HEK293T (cell line): ENCODE results near the gene CAT.

Source experiments
- ARNT ChIP-seq: fragments of 450-650 bp; IDR thresholded peaks from 2 replicates; pipeline ENCODE4 v1.6.1; 2017; ENCODE audit warnings: mild to moderate bottlenecking
- BHLHE40 ChIP-seq: fragments of 450-650 bp; IDR thresholded peaks from 2 replicates; pipeline ENCODE4 v1.6.1; 2016; ENCODE audit warnings: mild to moderate bottlenecking, moderate library complexity, borderline replicate concordance
- ELF4 ChIP-seq: fragments of 450-650 bp; IDR thresholded peaks from 2 replicates; pipeline ENCODE4 v1.6.1; 2017; ENCODE audit warnings: antibody characterized with exemption
- FOXA1 ChIP-seq: fragments of 450-650 bp; IDR thresholded peaks from 2 replicates; pipeline ENCODE4 v1.6.1; 2016; ENCODE audit warnings: mild to moderate bottlenecking
- FOXK2 ChIP-seq: fragments of 450-650 bp; IDR thresholded peaks from 2 replicates; pipeline ENCODE4 v1.6.1; 2016; ENCODE audit warnings: mild to moderate bottlenecking
- FOXM1 ChIP-seq: fragments of 450-650 bp; IDR thresholded peaks from 2 replicates; pipeline ENCODE4 v1.6.1; 2017; ENCODE audit warnings: mild to moderate bottlenecking, borderline replicate concordance
- HDGF ChIP-seq: fragments of 450-650 bp; IDR thresholded peaks from 2 replicates; pipeline ENCODE4 v1.6.1; 2017; ENCODE audit warnings: antibody characterized with exemption, borderline replicate concordance
- LEF1 ChIP-seq: fragments of 450-650 bp; IDR thresholded peaks from 2 replicates; pipeline ENCODE4 v1.6.1; 2017; ENCODE audit warnings: mild to moderate bottlenecking, borderline replicate concordance
- NFRKB ChIP-seq: fragments of 450-650 bp; IDR thresholded peaks from 2 replicates; pipeline ENCODE4 v1.6.1; 2016; ENCODE audit warnings: mild to moderate bottlenecking, moderate library complexity
- SP1 ChIP-seq: fragments of 450-650 bp; IDR thresholded peaks from 2 replicates; pipeline ENCODE4 v1.6.1; 2017
- SUZ12 ChIP-seq: fragments of 450-650 bp; IDR thresholded peaks from 2 replicates; pipeline ENCODE4 v1.6.1; 2016; ENCODE audit warnings: mild to moderate bottlenecking
- TARDBP ChIP-seq: fragments of 450-650 bp; IDR thresholded peaks from 2 replicates; pipeline ENCODE4 v1.6.1; 2016
- ZNF384 ChIP-seq: fragments of 450-650 bp; IDR thresholded peaks from 2 replicates; pipeline ENCODE4 v1.6.1; 2016
- TF ChIP-seq, protein P1 (sequence below): fragments of 450-650 bp; IDR thresholded peaks from 2 replicates; pipeline ENCODE4 v1.6.1; 2016

DNA sequence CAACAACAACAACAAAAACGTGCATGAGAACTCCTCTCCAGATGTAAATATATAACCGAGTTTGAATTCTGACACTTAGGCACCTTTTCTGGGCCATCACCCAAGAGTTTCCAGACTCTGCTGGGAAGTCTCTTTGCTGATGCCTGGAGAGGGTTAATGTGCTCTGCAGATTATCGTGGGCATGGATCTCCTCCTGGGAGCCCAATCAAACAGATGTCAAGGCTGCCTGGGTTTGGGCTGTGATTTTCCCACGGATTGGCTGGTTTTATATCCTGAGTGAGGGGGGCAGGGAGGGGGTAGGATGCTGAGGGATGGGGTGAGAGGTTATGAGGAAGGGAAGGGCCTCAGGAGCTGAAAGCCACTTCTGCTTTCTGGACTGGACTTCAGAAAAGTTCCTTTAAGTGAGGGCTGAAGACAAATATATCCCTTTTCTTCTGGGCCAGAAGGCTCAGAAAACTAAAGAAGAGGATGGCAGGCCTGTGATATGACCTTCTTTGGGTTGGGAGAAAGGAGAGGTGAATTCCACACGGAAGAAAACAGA, 70.7 kb downstream of the CAT start:
- no peak for TF ChIP-seq FOXA1
- no peak for TF ChIP-seq FOXM1
- TF ChIP-seq BHLHE40 = no peak
- no peak for TF ChIP-seq FOXK2
- TF ChIP-seq, protein P1, sequence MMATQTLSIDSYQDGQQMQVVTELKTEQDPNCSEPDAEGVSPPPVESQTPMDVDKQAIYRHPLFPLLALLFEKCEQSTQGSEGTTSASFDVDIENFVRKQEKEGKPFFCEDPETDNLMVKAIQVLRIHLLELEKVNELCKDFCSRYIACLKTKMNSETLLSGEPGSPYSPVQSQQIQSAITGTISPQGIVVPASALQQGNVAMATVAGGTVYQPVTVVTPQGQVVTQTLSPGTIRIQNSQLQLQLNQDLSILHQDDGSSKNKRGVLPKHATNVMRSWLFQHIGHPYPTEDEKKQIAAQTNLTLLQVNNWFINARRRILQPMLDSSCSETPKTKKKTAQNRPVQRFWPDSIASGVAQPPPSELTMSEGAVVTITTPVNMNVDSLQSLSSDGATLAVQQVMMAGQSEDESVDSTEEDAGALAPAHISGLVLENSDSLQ = no peak
- TF ChIP-seq HDGF = no peak
- TF ChIP-seq NFRKB = no peak
- no peak for TF ChIP-seq SP1
- TF ChIP-seq ARNT = no peak
- TF ChIP-seq TARDBP = no peak
- TF ChIP-seq SUZ12 = no peak
- no peak for TF ChIP-seq ELF4
- no peak for TF ChIP-seq ZNF384
- no peak for TF ChIP-seq LEF1
